H1 (cell line): ENCODE data around the gene GAPDHS. TPM values are rescaled to one million over a fixed set of nuclear protein-coding genes. Genes with fewer than 3 reads are reported as not detected.

ENCODE experiments used
- CTCF ChIA-PET: fragments of 300-600 bp; sonication (Branson Sonifier 250); formaldehyde crosslinking; loops from one replicate; lab custom pipeline; 2021; ENCODE audit not compliant: partially characterized antibody; lab: Charles Lee
- POLR2A ChIA-PET: fragments of 300-600 bp; sonication (Branson Sonifier 250); formaldehyde crosslinking; loops from one replicate; lab custom pipeline; 2021; ENCODE audit warnings: inconsistent platforms; ENCODE audit not compliant: partially characterized antibody; lab: Charles Lee
- DNase-seq, 2 experiments: peaks; one replicate each; pipeline versions ENCODE4 v3.0.0 to v3.0.0-alpha.2; 2010 to 2022; ENCODE audit warnings: low spot score in 2 of 2, low read depth in 1 of 2, mixed read lengths in 1 of 2
- FAIRE-seq: peaks from 2 replicates; lab custom pipeline; 2011; peaks lifted over from hg19 to GRCh38; lab: Jason Lieb, UNC
- H2AFZ ChIP-seq: 2 replicates; pipeline ENCODE4 v1.8.1; 2012; ENCODE audit warnings: low read length, inconsistent platforms
- H2AK5ac ChIP-seq: 2 replicates; pipeline ENCODE4 v1.6.1; 2013; ENCODE audit warnings: low read depth, low read length
- H2BK120ac ChIP-seq: replicated peaks from 2 replicates; pipeline ENCODE3; 2013; ENCODE audit warnings: low read depth, low read length, inconsistent platforms
- H2BK12ac ChIP-seq: 2 replicates; pipeline ENCODE4 v1.6.1; 2013; ENCODE audit warnings: low read depth, low read length
- H2BK15ac ChIP-seq: 2 replicates; pipeline ENCODE4 v1.6.1; 2013; ENCODE audit warnings: low read length
- H2BK20ac ChIP-seq: 2 replicates; pipeline ENCODE4 v1.6.1; 2013; ENCODE audit warnings: low read length
- H2BK5ac ChIP-seq: 2 replicates; pipeline ENCODE4 v1.6.1; 2013; ENCODE audit warnings: low read depth, low read length
- H3K14ac ChIP-seq: 2 replicates; pipeline ENCODE4 v1.6.1; 2013; ENCODE audit warnings: inconsistent platforms; ENCODE audit not compliant: insufficient read length
- H3K18ac ChIP-seq: 2 replicates; pipeline ENCODE4 v1.6.1; 2013; ENCODE audit warnings: low read length; ENCODE audit errors: extremely low read depth
- H3K23ac ChIP-seq: 2 replicates; pipeline ENCODE4 v1.6.1; 2013; ENCODE audit warnings: inconsistent platforms; ENCODE audit not compliant: insufficient read length
- H3K23me2 ChIP-seq: 2 replicates; pipeline ENCODE4 v1.6.1; 2013; ENCODE audit warnings: low read depth, low read length
- H3K27ac ChIP-seq: 2 replicates; pipeline ENCODE4 v1.6.1; 2011; ENCODE audit warnings: low read depth, low read length, inconsistent platforms
- H3K27me3 ChIP-seq, 4 experiments: replicated peaks in 1 of 4; 1 replicate in 1 of 4; 2 replicates in 3 of 4; pipeline versions ENCODE4 v1.6.1 to v1.8.1; 2011 to 2013; ENCODE audit warnings: low read length in 3 of 4, mild to moderate bottlenecking in 3 of 4, inconsistent platforms in 2 of 4, mixed read lengths in 2 of 4, moderate library complexity in 1 of 4; ENCODE audit not compliant: control insufficient read depth in 3 of 4, insufficient read depth in 3 of 4; ENCODE audit errors: extremely low read depth in 1 of 4
- H3K36me3 ChIP-seq, 4 experiments: 2 replicates each; pipeline versions ENCODE4 v1.6.1 to v1.8.1; 2011 to 2013; ENCODE audit warnings: mild to moderate bottlenecking in 4 of 4, low read length in 3 of 4, moderate library complexity in 2 of 4, control low read depth in 1 of 4, inconsistent platforms in 1 of 4; ENCODE audit not compliant: insufficient read depth in 4 of 4, control insufficient read depth in 2 of 4
- H3K4ac ChIP-seq: replicated peaks from 2 replicates; pipeline ENCODE3; 2013; ENCODE audit warnings: low read length, low read depth, mixed read lengths, inconsistent platforms; ENCODE audit not compliant: insufficient read length
- H3K4me1 ChIP-seq, 4 experiments: replicated peaks in 1 of 4; 1 replicate in 1 of 4; 2 replicates in 3 of 4; pipeline versions ENCODE4 v1.6.1 to v1.8.1; 2011 to 2013; ENCODE audit warnings: low read length in 3 of 4, inconsistent platforms in 2 of 4, mixed read lengths in 1 of 4; ENCODE audit not compliant: insufficient read depth in 4 of 4, control insufficient read depth in 3 of 4
- H3K4me2 ChIP-seq, 2 experiments: 2 replicates each; pipeline versions ENCODE4 v1.6.1 to v1.8.1; 2011 to 2013; ENCODE audit warnings: low read depth in 2 of 2, low read length in 2 of 2, control low read depth in 1 of 2, inconsistent platforms in 1 of 2, mild to moderate bottlenecking in 1 of 2; ENCODE audit not compliant: insufficient read depth in 1 of 2
- H3K4me3 ChIP-seq, 4 experiments: fragments of 200-600, 300-600 bp in 1 of 4; sonication (generic), shearing (Covaris generic), sonication (Bioruptor Twin) in 1 of 4; 2 replicates each; pipeline versions ENCODE4 v1.5.1 to v1.8.1; 2011 to 2016; ENCODE audit warnings: low read length in 4 of 4, low read depth in 3 of 4, control low read depth in 2 of 4, inconsistent platforms in 2 of 4, mild to moderate bottlenecking in 2 of 4, mixed read lengths in 1 of 4, moderate library complexity in 1 of 4; ENCODE audit not compliant: insufficient read depth in 2 of 4; ENCODE audit errors: extremely low read depth in 1 of 4
- H3K56ac ChIP-seq: replicated peaks from 2 replicates; pipeline ENCODE3; 2013; ENCODE audit warnings: low read depth, mild to moderate bottlenecking, mixed read lengths, low read length, inconsistent platforms; ENCODE audit not compliant: insufficient read length
- H3K79me1 ChIP-seq: 2 replicates; pipeline ENCODE4 v1.6.1; 2013; ENCODE audit warnings: low read depth, low read length, control low read depth
- H3K79me2 ChIP-seq, 2 experiments: 2 replicates each; pipeline versions ENCODE4 v1.6.1 to v1.8.1; 2012 to 2013; ENCODE audit warnings: low read length in 2 of 2, mild to moderate bottlenecking in 2 of 2, inconsistent platforms in 1 of 2; ENCODE audit not compliant: insufficient read depth in 2 of 2, control insufficient read depth in 1 of 2
- H3K9ac ChIP-seq, 4 experiments: replicated peaks in 1 of 4; 1 replicate in 1 of 4; 2 replicates in 3 of 4; pipeline versions ENCODE4 v1.6.1 to v1.8.1; 2011 to 2013; ENCODE audit warnings: low read depth in 3 of 4, low read length in 3 of 4, control low read depth in 2 of 4, mild to moderate bottlenecking in 2 of 4, moderate library complexity in 2 of 4, inconsistent platforms in 1 of 4; ENCODE audit errors: extremely low read depth in 1 of 4
- H3K9me3 ChIP-seq, 2 experiments: 2 replicates each; pipeline versions ENCODE4 v1.6.1 to v1.8.1; 2012 to 2013; ENCODE audit warnings: mild to moderate bottlenecking in 2 of 2, moderate library complexity in 2 of 2, control low read depth in 1 of 2, inconsistent platforms in 1 of 2, low read depth in 1 of 2, low read length in 1 of 2, mixed read lengths in 1 of 2; ENCODE audit not compliant: insufficient read depth in 2 of 2
- H4K20me1 ChIP-seq, 2 experiments: replicated peaks in 1 of 2; 2 replicates each; pipeline versions ENCODE3 to v1.8.1; 2011 to 2013; ENCODE audit warnings: inconsistent platforms in 2 of 2, low read length in 2 of 2, mild to moderate bottlenecking in 1 of 2; ENCODE audit not compliant: insufficient read depth in 2 of 2, control insufficient read depth in 1 of 2
- H4K5ac ChIP-seq: 2 replicates; pipeline ENCODE4 v1.6.1; 2013; ENCODE audit warnings: low read length, low read depth, mixed read lengths, inconsistent platforms; ENCODE audit not compliant: insufficient read length
- H4K8ac ChIP-seq: 2 replicates; pipeline ENCODE4 v1.8.0; 2013; ENCODE audit warnings: mild to moderate bottlenecking, moderate library complexity, low read length, inconsistent platforms; ENCODE audit not compliant: insufficient read depth; ENCODE audit errors: extremely low read depth
- H4K91ac ChIP-seq: replicated peaks from 2 replicates; pipeline ENCODE3; 2013; ENCODE audit warnings: low read length, mixed read lengths, inconsistent platforms; ENCODE audit not compliant: insufficient read length
- ASH2L ChIP-seq: fragments of 200-600, 300-600 bp; sonication (generic); IDR thresholded peaks from one replicate; pipeline ENCODE4 v1.7.1; 2017; ENCODE audit warnings: low read length
- ATF2 ChIP-seq: IDR thresholded peaks from 2 replicates; pipeline ENCODE4 v1.6.1; 2012; ENCODE audit warnings: low read length, inconsistent platforms
- BRCA1 ChIP-seq: IDR thresholded peaks from 2 replicates; pipeline ENCODE4 v1.6.1; 2012; ENCODE audit warnings: low read depth, low read length, improper control_type of control experiment
- CREB1 ChIP-seq: IDR thresholded peaks from 2 replicates; pipeline ENCODE4 v1.6.1; 2012; ENCODE audit warnings: inconsistent platforms
- FOSL1 ChIP-seq: IDR thresholded peaks from 2 replicates; pipeline ENCODE4 v1.6.1; 2011; ENCODE audit warnings: mild to moderate bottlenecking, low read depth, low read length, moderate library complexity; ENCODE audit not compliant: insufficient read depth
- NANOG ChIP-seq: IDR thresholded peaks from 2 replicates; pipeline ENCODE4 v1.6.1; 2011; ENCODE audit warnings: low read length, low read depth, mild to moderate bottlenecking, inconsistent platforms; ENCODE audit not compliant: insufficient read depth, poor library complexity, severe bottlenecking
- POLR2A ChIP-seq, 2 experiments: IDR thresholded peaks; 1 replicate in 1 of 2; 2 replicates in 1 of 2; pipeline ENCODE4 v1.6.1; 2011; ENCODE audit warnings: low read depth in 2 of 2, low read length in 2 of 2, mild to moderate bottlenecking in 2 of 2; ENCODE audit errors: control extremely low read depth in 1 of 2
- WGBS, 2 experiments: shearing (Covaris generic) in 1 of 2; methylation state at CpG; one replicate each; pipeline versions ENCODE4 v1.1.6 to v1.1.7; 2013 to 2015; ENCODE audit warnings: low lambda C conversion rate in 2 of 2, mixed read lengths in 2 of 2, inconsistent platforms in 1 of 2, low coverage in 1 of 2, missing lambda C conversion rate in 1 of 2; ENCODE audit not compliant: insufficient replicate concordance in 2 of 2, insufficient coverage in 1 of 2, insufficient read length in 1 of 2; ENCODE audit errors: extremely low coverage in 1 of 2, missing lambda C conversion rate in 1 of 2; 5-methylcytosine and 5-hydroxymethylcytosine counted together
- polyA plus RNA-seq, 7 experiments: library from polyadenylated mRNA; depleted of rRNA in 3 of 7; stranded (reverse) in 5 of 7; unstranded in 2 of 7; fragments of >200 nt in 5 of 7; fragments of 200-250 nt in 2 of 7; gene quantifications; 1 replicate in 5 of 7; 2 replicates in 1 of 7; 4 replicates in 1 of 7; pipeline versions ENCODE4 v1.2.1 to v1.2.3, GENCODE V29; 2011 to 2013; ENCODE audit warnings: missing spikeins in 2 of 7, mixed read lengths in 2 of 7
- total RNA-seq: library from RNA; stranded (reverse); fragmentation: NEBNext Ultra II Directional; extraction: Animal tissue kit (Norgen Biotek cat#: 25700); gene quantifications from 2 replicates; pipeline ENCODE4 v1.2.1, GENCODE V29; 2021
- TF ChIP-seq, protein P1 (sequence below): IDR thresholded peaks from 2 replicates; pipeline ENCODE4 v1.6.1; 2012; ENCODE audit warnings: inconsistent platforms
- TF ChIP-seq, protein P2 (sequence below): IDR thresholded peaks from 2 replicates; pipeline ENCODE4 v1.6.1; 2011; ENCODE audit warnings: low read depth, mild to moderate bottlenecking, low read length; ENCODE audit not compliant: insufficient read depth

Gene GAPDHS
- total and polyA plus RNA-seq, 2 of the 8 experiments (the other 6 are each of a cell fraction or from before 2014, with no cell fraction given): 0.26 TPM; not detected in 1

DNA sequence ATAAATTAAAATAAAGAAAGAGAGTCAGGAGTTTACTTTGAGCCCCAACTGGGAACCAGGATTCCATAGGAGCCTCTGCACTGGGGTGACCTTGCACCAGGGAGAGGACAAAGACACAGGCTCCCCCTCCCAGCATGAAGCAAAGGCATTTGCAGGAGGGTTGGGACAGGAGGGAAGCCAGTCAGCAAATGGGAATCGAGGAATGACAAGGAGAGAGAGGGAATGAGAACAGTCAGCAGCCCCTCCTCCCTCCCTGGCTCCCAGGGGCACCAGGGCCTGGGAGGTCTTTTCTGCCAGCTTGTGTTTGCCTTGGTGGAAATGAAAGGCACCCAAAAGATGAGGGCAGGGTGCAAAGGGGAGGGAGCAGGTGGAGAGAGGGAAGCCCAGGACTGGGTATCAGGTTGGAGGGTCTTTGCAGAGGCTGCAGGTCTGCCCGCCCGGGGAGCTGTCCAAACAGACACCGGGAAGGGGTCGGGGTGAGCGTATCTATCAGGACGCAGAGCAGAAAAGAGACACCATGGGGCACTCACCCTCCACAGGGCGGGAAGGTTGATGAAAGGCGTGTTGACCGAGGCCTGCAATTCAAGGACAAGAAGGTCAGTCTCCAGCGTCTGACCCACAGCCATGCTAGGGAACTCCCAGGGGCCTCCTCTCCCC lies 8.9 kb upstream of the GAPDHS start:
- Histone ChIP-seq H3K23me2 (peaks cover 3% of the 10 kb centered on the region; the same call in 1 of the 2 replicates), H3K4me1 (peaks cover 7 to 22% (median 14%) of the 10 kb centered on the region in 4 experiments), H3K9ac (no peak overlapping the region), H3K4me3 (peak overlapping the region in 1 of 4 experiments; percentile 17; a peak in 3 of 8 replicates), H3K4me2 (peak overlapping the region; percentile 48 to 56), H2BK5ac (peak overlapping the region; percentile 1; the same call in 1 of the 2 replicates), H3K79me2 (no peaks in the 10 kb centered on the region), H3K9me3 (no peaks in the 10 kb centered on the region), H3K79me1 (no peaks in the 10 kb centered on the region), H3K14ac (no peak overlapping the region), H3K27me3 (peaks cover 0 to 3% (median 0%) of the 10 kb centered on the region in 4 experiments; a peak in 2 of 7 replicates), H4K8ac (no peak overlapping the region; the same call in 1 of the 2 replicates), H2BK120ac (no peak overlapping the region), H3K18ac (peak overlapping the region; percentile 42; the same call in 1 of the 2 replicates), H2BK12ac (peak overlapping the region; percentile 2; the same call in 1 of the 2 replicates), H2AK5ac (no peak overlapping the region), H4K5ac (peak overlapping the region; percentile 21), H3K23ac (no peak overlapping the region), H3K56ac (no peak overlapping the region), H4K91ac (peak overlapping the region; percentile 16), H2BK15ac (peak overlapping the region; percentile 31; the same call in 1 of the 2 replicates), H3K4ac (no peak overlapping the region), H3K36me3 (no peaks in the 10 kb centered on the region), H3K27ac (no peak overlapping the region), H2AFZ (peak overlapping the region; percentile 77; the same call in 1 of the 2 replicates), H2BK20ac (0 out of 2 replicates have a peak overlapping the region, but pooled peaks have one; percentile 29), H4K20me1 (no peaks in the 10 kb centered on the region)
- FAIRE-seq: no peak
- POLR2A ChIA-PET: interaction anchor here (0.8 to 4.6 kb wide), 5 partner anchors 11 to 171 kb away, joined by 3 to 34 read pairs (median 3); no protein-coding TSS in a partner anchor
- DNase-seq: no peak
- 30% methylated on average over 10 of the region's 11 CpGs; no CpG with 5 or more reads in 1 of the 2 experiments for WGBS, 2 experiments
- CTCF ChIA-PET: interaction anchor here (0.6 to 2.3 kb wide), 5 partner anchors 10 to 870 kb away, joined by 3 to 11 read pairs (median 4); no protein-coding TSS in a partner anchor
- TF ChIP-seq CREB1 (no peak), FOSL1 (no peak), NANOG (no peak), ATF2 (no peak), BRCA1 (no peak), ASH2L (no peak), POLR2A (IDR thresholded peaks at IDR 0.05; ENCODE audit: control extremely low read depth in 1 of 2, low read depth in 2 of 2, low read length in 2 of 2) (no peak)
- TF ChIP-seq, protein P1, sequence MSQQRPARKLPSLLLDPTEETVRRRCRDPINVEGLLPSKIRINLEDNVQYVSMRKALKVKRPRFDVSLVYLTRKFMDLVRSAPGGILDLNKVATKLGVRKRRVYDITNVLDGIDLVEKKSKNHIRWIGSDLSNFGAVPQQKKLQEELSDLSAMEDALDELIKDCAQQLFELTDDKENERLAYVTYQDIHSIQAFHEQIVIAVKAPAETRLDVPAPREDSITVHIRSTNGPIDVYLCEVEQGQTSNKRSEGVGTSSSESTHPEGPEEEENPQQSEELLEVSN: peak; percentile 49; the same call in 1 of the 2 replicates
- TF ChIP-seq, protein P2, sequence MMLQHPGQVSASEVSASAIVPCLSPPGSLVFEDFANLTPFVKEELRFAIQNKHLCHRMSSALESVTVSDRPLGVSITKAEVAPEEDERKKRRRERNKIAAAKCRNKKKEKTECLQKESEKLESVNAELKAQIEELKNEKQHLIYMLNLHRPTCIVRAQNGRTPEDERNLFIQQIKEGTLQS: no peak
